ENCODE results near the gene ZNF776. TPM values are rescaled to one million over a fixed set of nuclear protein-coding genes. Genes with fewer than 3 reads are reported as not detected.
"Not testable (repeated sequence)": the region's sequence is repeated elsewhere in the genome, so short reads cannot be mapped to it uniquely, and the experiment has no call there.

Gene ZNF776
- total RNA-seq, 1 experiment from 2014 or later, result 8.1 TPM

GRCh38 chr19:57778336-57778735 is 31.7 kb downstream of the ZNF776 start:
- DNase-seq (ENCODE audit: low read depth), result no peak

GRCh38 chr19:57779220-57779845 is 32.7 kb downstream of the ZNF776 start:
- DNase-seq (ENCODE audit: low read depth), result no peak

- DNase-seq (ENCODE audit: low read depth), result no peak
These were observed 39.7 kb downstream of the ZNF776 start for GRCh38 chr19:57786286-57786685.

GRCh38 chr19:57786906-57787305 is 40.3 kb downstream of the ZNF776 start:
- DNase-seq (ENCODE audit: low read depth), result no peak

GRCh38 chr19:57788114-57788692 is 41.6 kb downstream of the ZNF776 start:
- DNase-seq (ENCODE audit: low read depth), result no peak

- no peak for DNase-seq (ENCODE audit: low read depth)
These were observed 42.7 kb downstream of the ZNF776 start for GRCh38 chr19:57789288-57789687.

- DNase-seq (ENCODE audit: low read depth), result not testable (repeated sequence)
These were observed 50.0 kb downstream of the ZNF776 start for GRCh38 chr19:57796580-57796979.

DNA sequence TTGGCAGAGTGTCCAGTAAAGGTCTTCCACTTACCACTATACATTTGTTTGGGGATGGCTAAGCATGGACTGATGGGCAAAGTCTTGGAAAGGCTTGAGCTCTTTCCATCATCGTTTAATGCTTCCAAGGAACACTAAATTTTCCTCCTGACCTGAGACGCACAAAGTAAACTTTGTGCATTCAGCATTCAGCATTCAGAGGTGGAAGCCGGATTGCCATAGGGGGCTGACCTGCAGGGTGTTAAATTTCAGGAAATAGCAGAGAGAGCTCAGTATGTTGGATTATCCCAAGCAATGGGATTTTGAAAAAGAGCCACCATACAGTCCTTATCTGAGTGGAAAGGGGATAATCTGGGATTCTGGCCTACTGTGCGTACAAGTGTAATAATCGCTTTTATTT is 54.1 kb downstream of the ZNF776 start:
- no peak for DNase-seq (ENCODE audit: low read depth)

- no peak for DNase-seq (ENCODE audit: low read depth)
These were observed 55.7 kb downstream of the ZNF776 start for GRCh38 chr19:57802269-57802668.

- DNase-seq (ENCODE audit: low read depth), result no peak
These were observed 56.6 kb downstream of the ZNF776 start for GRCh38 chr19:57803265-57803593.

DNA sequence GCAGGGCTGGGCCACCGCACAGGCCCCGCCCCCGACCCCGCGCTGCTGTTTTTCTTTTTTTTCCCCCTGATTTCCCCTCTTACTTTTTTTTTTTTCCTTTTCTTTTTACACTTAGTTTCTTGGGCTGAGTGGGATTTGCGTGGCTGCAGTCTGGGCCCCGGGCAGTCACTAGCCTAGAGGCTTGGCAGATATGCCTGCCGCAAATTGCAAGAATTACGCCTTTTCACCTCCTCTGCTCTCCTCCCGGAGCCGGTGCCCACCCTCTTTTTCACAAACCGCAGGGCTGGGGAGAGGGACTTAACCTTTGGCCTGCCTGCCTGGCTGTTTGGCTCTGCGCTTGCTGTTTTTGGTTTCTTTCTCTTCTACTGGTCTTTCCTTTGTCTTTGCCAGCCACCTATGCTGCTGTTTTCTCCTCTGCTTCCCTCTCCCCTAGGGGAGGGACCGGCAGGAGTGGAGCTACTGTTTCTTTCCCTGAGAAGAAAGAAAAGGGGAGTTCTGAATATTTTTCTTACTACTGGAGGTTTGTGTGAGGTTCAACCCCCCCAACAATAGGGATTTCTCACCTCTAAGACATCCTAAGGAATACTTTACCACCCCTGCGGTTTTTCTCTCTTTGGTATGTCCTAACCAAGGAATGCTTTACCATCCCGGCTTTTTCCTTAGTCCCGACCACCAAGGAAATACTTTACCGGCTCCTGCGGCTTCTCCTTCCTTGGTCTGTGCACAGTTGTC is 57.1 kb downstream of the ZNF776 start:
- peak; percentile 71 for DNase-seq (ENCODE audit: low read depth)

DNA sequence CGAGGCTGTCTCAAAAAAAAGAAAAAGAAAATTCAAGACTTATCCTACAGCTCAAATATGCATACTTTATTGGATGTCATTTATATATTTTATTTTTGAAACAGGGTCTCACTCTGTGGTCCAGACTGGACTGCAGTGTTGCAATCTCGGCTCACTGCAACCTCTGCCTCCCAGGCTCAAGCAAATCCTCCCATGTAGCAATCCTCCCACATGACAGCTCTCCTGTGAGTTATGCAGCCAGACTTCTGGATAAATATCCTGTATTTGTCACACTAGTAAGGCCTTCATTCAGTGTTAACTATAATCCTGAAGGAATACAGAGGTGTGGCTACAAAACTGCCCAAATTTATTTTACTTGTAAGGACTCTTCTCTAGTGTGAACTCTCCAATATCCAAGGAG is 60.9 kb downstream of the ZNF776 start:
- DNase-seq (ENCODE audit: low read depth), result no peak

Other genes starting within 250 kb of the ZNF776 start
- gene ZNF773, start 246.9 kb upstream of the ZNF776 start, total RNA-seq (2014; rRNA removed; shearing (Covaris generic)), result 5.8 and 6.3 TPM in 2 replicates
- gene ZNF549, start 219.5 kb upstream of the ZNF776 start, total RNA-seq (2014; rRNA removed; shearing (Covaris generic)), result 3.4 and 4.0 TPM in 2 replicates
- gene ZNF550, start 187.0 kb upstream of the ZNF776 start, total RNA-seq (2014; rRNA removed; shearing (Covaris generic)), result 9.7 and 34.5 TPM in 2 replicates
- gene ZNF416, start 167.9 kb upstream of the ZNF776 start, total RNA-seq (2014; rRNA removed; shearing (Covaris generic)), result 2.9 and 5.1 TPM in 2 replicates
- gene ZIK1, start 162.7 kb upstream of the ZNF776 start, total RNA-seq (2014; rRNA removed; shearing (Covaris generic)), result 9.5 and 12.5 TPM in 2 replicates
- 7.5 and 15.1 TPM in 2 replicates for gene ZNF530, start 146.9 kb upstream of the ZNF776 start, total RNA-seq (2014; rRNA removed; shearing (Covaris generic))
- 17.0 and 22.9 TPM in 2 replicates for gene ZNF134, start 132.6 kb upstream of the ZNF776 start, total RNA-seq (2014; rRNA removed; shearing (Covaris generic))
- gene ZNF211, start 113.6 kb upstream of the ZNF776 start, total RNA-seq (2014; rRNA removed; shearing (Covaris generic)), result 7.4 and 9.8 TPM in 2 replicates
- not detected in 2 replicates for gene ZSCAN4, start 77.9 kb upstream of the ZNF776 start, total RNA-seq (2014; rRNA removed; shearing (Covaris generic))
- 16.6 and 17.5 TPM in 2 replicates for gene ZNF551, start 64.8 kb upstream of the ZNF776 start, total RNA-seq (2014; rRNA removed; shearing (Covaris generic))
- gene ZNF154, start 37.6 kb upstream of the ZNF776 start, total RNA-seq (2014; rRNA removed; shearing (Covaris generic)), result not detected in 2 replicates
- gene ZNF671, start 19.2 kb upstream of the ZNF776 start, total RNA-seq (2014; rRNA removed; shearing (Covaris generic)), result 2.5 and 3.8 TPM in 2 replicates
- 12.8 and 13.3 TPM in 2 replicates for gene ZNF586, start 22.9 kb downstream of the ZNF776 start, total RNA-seq (2014; rRNA removed; shearing (Covaris generic))
- 4.4 and 4.5 TPM in 2 replicates for gene ZNF552, start 68.1 kb downstream of the ZNF776 start, total RNA-seq (2014; rRNA removed; shearing (Covaris generic))
- 14.9 and 16.9 TPM in 2 replicates for gene ZNF587B, start 83.5 kb downstream of the ZNF776 start, total RNA-seq (2014; rRNA removed; shearing (Covaris generic))
- gene ZNF587, start 103.0 kb downstream of the ZNF776 start, total RNA-seq (2014; rRNA removed; shearing (Covaris generic)), result 11.2 and 20.4 TPM in 2 replicates
- 3.5 and 5.4 TPM in 2 replicates for gene ZNF814, start 142.2 kb downstream of the ZNF776 start, total RNA-seq (2014; rRNA removed; shearing (Covaris generic))
- gene ZNF417, start 169.8 kb downstream of the ZNF776 start, total RNA-seq (2014; rRNA removed; shearing (Covaris generic)), result 5.9 and 7.4 TPM in 2 replicates
- gene ZNF418, start 188.6 kb downstream of the ZNF776 start, total RNA-seq (2014; rRNA removed; shearing (Covaris generic)), result 2.5 and 6.2 TPM in 2 replicates
- 2.9 and 4.4 TPM in 2 replicates for gene ZNF256, start 200.9 kb downstream of the ZNF776 start, total RNA-seq (2014; rRNA removed; shearing (Covaris generic))
- 0.11 TPM in 1 of 2 replicates, not detected in the other for gene C19orf18, start 227.7 kb downstream of the ZNF776 start, total RNA-seq (2014; rRNA removed; shearing (Covaris generic))

Measured in Daoy (cell line).